Activated gamma-delta T cell treated with anti-CD3 and anti-CD28 coated beads, Interleukin-2, amount 50 U/mL, for 16 hours (primary cell): ENCODE measurements around the gene PTGER1.
"Not testable (repeated sequence)": the region's sequence is repeated elsewhere in the genome, so short reads cannot be mapped to it uniquely, and the experiment has no call there.

ENCODE experiments used
- DNase-seq: peaks from one replicate; pipeline ENCODE4 v3.0.0-alpha.2; 2020; ENCODE audit warnings: low read depth

PTGER1 gene, protein sequence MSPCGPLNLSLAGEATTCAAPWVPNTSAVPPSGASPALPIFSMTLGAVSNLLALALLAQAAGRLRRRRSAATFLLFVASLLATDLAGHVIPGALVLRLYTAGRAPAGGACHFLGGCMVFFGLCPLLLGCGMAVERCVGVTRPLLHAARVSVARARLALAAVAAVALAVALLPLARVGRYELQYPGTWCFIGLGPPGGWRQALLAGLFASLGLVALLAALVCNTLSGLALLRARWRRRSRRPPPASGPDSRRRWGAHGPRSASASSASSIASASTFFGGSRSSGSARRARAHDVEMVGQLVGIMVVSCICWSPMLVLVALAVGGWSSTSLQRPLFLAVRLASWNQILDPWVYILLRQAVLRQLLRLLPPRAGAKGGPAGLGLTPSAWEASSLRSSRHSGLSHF

DNA sequence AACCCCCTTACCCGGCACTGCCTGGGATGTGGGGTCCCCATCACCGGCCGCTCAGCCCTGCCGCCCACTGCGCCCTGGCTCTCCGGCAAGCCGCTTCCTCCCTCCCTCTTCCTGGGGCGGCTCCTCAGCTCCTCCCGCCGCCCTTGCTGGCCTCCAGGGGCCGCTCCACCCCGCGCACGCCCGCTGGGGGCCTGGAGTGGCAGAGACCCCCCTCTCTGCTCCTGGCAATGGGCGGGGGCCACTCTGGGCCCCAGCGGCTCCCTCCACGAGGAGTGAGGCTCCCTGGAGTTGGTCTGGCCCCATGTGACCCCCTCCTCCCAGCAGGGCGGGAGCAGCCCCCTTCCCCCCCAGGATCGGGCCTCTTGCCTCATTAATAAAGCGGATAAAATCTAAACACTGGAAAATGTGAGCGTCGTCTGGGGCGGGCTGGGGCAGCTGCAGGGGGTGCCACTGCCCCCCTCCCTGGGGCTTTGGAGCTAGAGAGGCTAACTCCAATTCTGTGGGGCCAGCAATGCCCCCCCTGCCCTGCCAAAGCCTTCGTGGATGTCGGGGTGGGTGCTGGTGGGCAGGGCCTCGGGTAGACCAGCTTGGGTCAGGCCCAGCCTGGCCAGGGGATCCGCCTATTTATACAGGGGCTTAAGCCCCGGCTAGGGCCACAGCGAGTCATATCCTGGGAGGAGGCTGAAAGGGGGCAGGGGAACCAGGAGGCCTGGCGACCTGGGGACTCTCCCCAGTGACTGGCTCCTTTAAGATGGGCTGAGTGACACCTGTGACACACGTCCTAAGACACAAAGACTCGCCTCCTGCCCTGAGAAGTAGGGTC lies at the start of gene PTGER1:
TSS of gene PTGER1 (minus strand) at position 104 of the 823 bp plus-strand sequence. CDS start 1,034 bp downstream, outside the sequence.
- no peak for DNase-seq

DNA sequence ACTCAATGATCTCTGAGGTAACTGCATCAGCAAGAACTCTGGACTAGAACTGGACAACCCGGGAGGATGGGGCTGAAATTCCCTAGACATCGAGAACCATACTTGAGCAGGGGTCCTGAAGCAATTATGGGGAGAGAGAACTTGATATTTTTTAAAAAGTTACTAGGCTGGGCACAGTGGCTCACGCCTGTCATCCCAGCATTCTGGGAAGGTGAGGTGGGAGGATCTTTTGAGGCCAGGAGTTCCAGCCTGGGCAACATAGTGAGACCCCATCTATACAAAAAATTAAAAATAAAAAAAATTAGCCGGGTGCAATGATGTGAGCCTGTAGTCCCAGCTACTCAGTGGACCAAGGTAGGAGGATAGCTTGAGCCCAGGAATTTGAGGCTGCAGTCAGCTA lies 45.4 kb upstream of the PTGER1 start:
- DNase-seq, result no peak

DNA sequence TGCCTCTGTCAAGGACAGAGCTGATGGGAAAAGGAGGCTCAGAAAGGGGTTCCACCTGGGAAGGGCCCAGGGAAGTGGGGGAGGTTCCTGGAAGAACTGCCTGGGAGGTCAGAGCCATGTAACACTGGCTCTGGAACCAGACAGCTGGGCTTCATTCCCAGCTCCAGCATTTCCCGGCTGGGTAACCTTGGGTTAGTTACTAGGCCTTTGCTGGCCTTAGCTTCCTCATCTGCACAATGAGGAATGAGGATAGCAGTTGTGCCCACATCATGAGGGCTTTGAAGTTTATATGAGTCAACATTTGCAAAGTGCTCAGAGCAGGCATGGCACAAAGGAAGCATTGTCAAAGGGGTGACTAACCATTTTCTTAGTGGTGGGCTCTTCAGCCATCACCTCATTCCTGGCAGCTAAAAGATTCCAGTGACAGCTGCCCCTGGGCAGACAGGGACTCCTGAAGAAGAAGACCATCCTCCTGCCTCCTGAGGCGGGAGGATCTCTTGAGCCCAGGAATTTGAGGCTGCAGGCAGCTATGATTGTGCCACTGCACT lies 44.8 kb upstream of the PTGER1 start:
- DNase-seq, result no peak

DNA sequence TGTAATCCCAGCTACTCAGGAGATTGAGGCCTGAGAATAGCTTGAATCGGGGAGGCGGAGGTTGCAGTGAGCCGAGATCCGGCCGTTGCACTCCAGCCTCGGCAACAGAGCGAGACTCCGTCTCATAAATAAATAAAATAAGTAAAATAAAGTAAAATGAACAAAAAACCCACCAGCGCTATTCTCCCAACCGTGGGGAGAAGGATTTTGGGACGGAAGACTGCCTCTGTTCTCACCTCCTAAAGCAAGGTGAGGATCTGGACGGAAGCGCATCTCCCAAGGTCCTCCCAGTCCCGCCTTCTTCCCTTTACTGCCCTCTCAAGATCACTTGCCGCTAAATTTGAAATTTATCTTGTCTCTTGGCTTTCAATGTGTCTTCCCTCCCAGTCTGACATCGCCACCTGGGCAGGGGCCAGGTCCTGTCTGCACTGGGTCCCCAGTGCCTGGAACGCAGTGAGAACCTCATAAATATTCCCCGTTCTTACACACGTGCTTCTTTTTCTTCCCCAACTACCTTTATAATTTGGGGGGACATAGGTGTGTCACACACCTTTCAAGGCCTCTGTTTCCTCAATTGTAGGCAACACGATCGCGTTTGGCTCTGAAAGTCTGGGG lies 44.2 kb upstream of the PTGER1 start:
- no peak for DNase-seq

DNA sequence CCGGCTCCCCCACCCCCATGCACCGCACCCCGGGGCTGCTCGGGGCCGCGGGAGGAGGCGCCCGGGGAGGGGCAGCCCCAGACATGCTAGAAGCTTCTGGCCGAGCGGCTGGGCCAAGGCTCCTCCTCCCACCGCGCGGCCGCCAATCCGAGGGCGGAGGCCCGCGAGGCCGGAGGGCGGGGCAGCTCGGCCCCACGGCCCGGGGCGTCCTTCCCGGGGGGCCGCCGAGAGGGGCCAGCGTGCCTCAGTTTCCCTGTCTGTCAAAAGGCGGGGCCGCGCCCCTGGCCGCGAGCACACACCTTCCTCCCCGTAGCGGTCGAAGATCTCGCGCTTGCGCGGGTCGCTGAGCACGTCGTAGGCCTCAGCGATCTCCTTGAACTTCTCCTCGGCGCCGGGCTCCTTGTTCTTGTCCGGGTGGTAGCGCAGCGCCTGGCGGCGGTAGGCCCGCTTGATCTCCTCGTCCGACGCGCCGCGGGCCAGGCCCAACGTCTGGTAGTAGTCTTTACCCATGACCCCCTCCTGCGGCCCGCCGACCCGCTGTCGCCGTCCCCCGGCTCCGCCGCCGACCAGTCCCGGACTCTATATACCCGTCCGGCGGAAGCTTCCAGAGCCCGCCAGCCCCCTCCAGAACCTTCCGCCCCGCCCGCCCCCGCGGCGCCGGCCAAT lies 42.8 kb upstream of the PTGER1 start, which contains the start of gene DNAJB1:
TSS of gene DNAJB1 (minus strand) at position 558 of the 666 bp plus-strand sequence. CDS start at position 510, 48 bp downstream.
- peak; percentile 48 for DNase-seq

DNA sequence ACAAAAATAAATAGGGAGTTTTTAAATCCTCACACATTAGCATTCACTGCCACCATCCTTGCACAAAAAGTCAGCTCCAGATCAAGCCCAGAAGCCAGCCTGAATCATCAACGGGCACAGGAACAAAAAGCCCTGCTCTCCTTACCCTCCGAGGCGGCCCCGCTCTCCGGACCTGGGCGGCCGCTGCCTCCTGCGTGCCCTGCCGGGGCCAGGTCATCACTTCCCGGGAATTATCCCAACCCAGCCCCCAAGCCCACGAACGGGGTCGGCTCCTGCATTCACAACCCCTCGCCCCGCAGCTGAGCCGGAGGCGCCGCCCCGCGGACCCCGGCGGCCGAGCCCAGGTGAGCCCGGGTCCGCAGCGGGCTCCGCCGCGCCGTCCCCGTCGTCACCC lies 42.3 kb upstream of the PTGER1 start:
- no peak for DNase-seq

DNA sequence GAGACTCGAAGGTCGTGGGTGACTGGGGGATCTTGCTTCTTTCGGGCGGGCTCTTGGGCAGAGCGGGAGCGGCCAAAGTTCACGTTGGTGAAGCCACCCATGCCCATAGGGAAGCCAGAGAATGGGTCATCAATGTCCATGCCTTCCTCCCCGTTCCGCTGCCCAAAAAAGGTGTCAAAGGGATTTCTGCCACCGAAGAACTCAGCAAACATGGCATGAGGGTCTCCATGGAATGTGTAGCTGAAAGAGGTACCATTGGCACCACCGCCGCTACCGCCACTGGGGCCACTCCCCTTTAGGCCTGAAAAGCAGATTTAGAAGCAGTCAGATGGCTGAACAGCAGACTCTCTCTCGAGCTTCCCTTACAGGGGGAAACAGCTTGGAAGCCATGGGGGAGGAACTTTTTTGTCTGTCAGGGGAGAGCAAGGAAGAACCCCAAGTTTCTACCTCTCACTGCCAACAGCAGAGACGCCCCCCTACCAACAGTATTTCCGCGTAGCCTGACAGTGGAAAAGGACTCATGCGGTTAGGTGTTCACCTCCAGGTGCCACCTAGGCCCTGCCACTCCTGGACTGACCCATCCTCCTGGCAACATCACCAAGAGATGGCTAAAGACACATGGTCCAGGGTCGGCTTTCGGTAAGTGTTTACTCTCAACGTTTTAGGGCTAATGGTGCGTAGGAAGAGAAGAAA lies 41.7 kb upstream of the PTGER1 start:
- no peak for DNase-seq

DNA sequence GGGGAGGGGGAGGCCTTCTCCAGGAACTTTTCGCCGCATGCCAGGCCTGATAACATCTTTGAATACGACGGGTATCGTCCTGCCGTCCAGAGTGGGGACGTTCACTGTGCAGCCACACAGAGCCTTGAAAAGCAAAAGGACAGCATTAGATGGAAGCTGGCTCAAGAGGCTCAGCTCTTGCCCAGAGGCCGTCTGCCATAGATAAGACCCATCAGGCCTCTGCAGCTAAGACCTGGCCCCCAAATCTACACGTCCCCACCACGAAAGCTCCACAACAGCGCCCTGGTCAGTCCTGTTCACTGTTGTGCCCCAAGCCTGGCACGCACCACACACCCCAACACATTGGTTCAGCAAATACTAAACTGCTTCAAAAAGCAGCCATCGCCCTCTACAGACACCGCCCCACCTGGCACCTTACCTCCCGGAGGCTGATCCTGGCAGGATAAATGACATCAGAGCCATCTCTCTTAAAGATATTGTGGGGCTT lies 40.9 kb upstream of the PTGER1 start:
- no peak for DNase-seq

DNA sequence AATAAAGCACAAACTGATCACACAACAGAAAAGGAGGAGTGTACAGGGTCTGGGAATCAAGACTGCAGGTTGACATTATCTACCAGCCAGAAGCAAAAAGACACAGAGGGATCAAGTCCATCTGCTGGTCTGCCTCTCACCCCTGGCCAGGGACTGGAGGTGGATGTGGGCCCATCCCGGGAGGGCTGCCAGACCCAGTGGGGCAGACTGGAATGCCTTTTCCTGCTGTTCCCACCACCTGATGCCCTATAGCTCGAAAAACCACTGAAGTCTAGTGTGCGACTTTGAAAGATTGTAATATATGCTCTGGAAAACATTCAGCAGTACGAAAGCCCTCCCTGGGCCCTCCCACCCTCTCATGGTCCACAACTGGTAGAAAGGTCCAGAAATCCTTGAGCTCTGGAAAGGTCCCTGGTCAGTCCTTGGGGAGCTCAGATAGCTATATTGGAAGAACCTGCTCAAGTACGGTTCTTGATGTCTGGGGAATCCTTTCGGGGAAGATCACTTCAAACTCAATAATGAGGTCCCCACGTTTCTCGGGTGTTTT lies 40.4 kb upstream of the PTGER1 start:
- DNase-seq, result no peak

DNA sequence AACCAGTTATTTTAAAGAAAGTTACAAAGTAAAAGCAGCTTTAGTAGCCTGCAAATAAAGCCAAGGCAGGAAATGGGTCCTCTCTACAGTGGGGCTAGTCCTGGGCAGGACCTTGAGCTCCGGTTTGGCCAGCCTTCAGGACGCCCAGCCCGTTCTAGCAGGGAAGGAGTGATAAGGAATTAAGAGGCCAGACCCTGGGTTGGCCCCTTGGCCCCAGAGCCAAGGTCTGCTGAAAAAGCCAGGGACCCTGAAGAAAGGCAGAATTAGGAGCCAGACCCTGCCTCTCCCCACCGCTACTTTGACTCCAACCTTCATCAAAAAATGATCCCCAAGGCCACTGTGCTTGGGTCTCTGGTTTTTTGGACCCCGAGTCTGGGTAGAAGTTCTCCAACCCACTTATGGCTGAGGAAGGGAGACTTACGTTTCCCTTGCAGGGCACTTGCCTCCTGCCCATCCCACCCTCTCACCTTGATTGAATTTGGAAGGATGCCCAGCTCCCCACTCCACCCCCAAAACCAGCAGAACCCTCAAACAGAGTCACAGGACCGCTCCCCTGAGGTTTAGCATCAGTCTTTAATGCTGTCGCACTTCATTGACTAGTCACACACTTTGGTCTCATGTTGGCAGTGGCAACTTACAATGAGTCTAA lies 39.2 kb upstream of the PTGER1 start:
- no peak for DNase-seq

DNA sequence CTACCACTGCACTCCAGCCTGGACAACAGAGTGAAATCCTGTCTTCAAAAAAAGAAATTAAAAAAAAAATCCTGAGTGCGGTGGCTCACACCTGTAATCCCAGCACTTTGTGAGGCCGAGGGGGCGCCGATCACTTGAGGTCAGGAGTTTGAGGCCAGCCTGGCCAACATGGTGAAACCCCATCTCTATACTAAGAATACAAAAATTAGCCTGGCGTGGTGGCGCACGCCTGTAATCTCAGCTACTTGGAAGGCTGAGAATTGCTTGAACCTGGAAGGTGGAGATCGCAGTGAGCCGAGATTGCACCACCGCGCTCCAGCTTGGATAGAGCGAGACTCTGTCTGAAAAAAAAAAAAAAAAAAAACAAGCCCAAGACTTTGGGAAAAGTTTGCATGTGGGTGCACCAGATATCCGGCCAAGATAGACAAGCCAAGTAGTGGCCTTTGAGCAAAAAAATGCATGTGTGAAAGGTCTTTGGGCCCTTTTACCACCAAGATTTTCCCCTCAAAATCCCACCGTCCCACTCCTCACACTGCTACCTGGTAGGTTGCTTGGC lies 37.3 kb upstream of the PTGER1 start:
- no peak for DNase-seq

DNA sequence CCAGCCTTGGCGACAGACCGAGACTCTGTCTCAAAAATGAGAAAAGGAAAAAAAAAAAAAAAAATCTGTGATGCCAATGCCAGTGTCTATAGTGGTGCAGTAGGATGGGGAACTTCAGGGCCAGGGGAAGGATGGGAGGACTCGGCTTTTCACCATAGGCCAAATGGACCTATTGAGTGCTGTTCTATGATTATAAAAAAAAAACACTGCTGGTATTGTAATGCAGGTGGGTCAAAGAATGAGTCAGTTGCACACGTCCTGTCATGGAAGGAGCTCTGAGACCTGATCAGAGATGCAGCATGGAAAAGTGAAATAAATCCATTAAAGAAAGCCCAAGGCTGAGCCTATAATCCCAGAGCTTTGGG lies 36.1 kb upstream of the PTGER1 start:
- DNase-seq, result no peak

DNA sequence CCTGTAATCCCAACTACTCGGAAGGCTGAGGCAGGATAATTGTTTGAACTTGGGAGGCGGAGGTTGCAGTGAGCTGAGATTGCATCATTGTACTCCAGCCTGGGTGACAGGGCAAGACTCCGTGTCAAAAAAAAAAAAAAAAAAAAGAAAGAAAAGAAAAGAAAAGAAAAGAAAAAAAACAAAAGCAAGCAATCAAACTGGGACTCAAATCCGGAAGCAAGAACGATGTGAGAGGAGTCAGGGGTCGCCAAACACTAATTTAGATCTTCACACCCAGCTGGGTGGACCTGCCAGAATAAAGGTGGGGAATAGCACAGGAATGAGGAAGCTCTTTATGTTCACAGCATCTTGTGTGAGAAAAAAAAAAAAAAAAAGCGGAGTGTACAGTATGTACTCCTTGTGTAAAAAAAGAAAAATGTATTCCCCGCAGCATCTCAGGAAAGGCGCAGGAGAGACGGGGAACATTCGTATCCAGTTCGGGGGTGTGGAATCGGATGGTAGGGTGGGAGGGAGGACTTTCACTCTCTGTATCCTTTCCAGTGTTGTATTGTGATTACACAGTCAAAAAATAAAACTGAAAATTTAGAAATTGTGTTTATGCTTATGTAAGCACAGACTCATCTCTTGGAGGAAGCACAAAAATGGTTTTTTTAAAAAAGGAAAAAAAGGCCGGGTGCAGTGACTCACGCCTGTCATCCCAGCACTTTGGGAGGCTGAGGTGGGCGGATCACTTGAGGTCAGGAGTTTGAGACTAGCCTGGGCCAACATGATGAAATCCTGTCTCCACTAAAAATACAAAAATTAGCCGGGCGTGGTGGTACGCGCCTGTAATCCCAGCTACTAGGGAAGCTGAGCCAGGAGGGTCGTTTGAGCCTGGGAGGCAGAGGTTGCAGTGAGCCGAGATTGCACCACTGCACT lies 35.4 kb upstream of the PTGER1 start:
- no peak for DNase-seq

DNA sequence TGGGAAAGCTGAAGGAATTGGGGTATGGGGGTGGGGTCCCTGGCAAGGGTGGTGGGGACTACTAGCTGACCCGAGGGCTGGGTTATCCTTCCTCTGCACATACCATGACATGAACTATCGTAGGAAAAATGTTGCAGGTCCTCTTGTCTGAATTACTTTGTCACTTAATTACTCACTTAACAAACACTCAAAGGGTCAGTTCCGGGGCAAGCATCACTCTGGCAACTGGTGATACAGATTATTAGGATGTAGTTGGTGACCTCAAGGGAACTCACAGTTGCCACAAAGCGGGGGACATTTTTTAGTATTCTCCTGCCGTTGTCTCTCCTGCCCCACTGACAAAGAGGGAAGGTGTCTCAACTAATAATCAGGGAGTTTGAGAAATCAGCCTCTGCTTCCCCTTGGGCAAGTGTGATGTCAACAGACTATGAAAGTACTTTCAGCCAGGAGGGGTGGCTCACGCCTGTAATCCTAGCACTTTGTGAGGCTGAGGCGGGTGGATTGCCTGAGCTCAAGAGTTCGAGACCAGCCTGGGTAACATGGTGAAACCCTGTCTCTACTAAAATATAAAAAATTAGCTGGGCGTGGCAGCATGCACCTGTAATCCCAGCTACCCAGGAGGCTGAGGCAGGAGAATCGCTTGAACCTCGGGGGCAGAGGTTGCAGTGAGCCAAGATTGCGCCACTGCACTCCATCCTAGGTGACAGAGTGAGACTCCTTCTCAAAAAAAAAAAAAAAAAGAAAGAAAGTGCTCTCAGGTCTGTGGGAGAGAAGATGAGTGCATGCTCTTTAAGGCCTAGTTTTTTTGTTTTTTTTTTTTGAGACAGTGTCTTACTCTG lies 32.8 kb upstream of the PTGER1 start:
- no peak for DNase-seq

DNA sequence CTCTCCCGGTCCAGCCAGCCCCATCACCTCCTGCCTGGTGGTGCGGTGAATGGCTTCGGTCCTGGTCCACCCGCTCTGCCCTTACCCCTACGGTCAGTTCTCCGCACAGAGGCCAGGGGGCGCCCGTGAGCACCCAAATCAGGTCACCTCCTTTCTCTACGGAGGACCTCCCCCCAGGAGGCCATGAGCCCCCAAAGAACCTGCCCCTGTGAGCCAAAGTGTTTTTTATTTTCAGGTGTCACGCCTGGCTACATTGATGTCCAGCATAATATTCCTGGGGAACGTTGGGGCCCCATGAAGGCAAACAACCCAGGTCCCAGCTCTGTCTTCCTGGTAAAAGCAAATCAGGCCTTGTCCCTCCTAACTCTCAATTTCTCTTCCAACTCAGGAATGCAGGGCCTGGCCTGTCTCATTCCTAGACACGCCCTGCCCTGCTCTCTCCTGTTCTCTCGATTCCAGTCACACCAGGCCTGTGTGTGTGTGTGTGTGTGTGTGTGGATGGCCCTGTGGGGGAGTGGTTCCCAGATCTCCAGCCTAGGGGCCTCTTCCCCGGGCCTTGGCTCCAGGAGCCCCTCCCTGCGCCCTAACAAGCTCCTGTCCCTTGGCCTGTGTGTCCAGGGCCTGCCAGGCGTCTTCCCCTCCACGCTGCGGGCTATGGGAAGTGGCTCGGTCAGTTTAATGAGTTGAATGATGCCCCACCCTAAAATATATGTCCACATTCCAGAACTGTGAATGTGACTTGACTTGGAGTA lies 30.5 kb upstream of the PTGER1 start:
- peak; percentile 59 for DNase-seq

DNA sequence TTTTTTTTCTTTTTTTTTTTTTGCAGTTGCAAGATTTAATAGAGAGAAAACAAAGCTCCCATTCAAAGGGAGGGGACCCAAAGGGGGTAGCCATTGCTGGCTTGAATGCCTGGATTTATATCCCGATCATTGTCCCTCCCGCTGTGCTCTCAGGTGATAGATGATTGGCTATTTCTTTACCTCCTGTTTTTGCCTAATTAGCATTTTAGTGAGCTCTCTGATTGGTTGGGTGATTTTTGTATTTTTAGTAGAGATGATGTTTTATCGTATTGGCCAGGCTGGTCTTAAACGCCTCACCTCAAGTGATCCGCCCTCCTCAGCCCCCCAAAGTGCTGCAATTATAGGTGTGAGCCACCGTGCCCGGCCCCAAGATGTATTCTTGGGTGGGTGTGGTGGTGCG lies 29.4 kb upstream of the PTGER1 start:
- not testable (repeated sequence) for DNase-seq

DNA sequence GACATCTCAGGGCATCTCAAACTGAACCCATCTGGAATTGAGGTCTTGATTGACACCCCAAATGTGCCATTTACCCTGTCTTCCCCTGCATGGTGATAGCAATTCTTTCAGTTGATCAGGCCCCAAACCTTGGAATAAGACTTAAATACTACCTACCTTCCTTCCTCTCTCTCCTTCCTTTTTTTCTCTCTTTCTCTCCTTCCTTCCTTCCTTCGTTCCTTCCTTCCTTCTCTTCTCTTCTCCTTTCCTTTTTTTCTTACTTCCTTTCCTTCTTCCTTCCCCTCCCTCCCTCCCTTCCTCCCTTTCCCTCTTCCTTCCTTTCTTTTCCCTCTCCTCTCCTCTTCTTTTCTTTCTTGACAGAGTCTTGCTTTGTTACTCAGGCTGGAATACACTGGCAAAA lies 28.1 kb upstream of the PTGER1 start:
- DNase-seq, result no peak
